ENCODE data around the gene IL7R.
"Not testable (repeated sequence)": the region's sequence is repeated elsewhere in the genome, so short reads cannot be mapped to it uniquely, and the experiment has no call there.

IL7R gene

DNA sequence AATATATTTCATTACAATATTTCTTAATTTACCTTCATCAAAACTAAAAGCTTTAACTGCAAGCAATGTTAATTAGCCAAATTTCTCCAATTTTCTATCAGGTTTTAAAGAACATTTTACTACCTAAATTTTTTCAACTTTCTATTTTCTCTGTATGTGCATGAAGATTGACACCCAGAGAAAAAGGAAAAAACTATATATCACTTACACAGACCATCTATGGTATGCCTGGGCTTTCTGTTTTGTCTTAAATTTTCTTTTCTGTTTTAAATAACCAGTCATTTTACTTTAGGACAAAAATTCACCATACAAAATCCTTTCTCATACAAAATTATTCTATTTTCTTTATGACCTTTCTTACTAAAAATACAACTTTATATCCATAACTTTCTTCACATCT lies 13.8 kb upstream of the IL7R start:
- no peak for DNase-seq

DNA sequence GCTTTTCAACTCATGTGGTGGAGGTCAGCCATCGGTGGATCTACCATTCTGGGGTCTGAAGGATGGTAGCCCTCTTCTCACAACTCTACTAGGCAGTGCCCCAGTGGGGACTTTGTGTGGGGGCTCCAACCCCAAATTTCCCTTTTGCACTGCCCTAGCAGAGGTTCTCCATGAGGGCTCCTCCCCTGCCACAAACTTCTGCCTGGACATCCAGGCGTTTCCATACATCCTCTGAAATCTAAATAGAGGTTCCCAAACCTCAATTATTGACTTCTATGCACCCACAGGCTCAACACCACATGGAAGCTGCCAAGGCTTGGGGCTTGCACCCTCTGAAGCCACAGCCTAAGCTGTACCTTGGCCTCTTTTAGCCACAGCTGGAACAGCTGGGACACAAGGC lies 11.2 kb upstream of the IL7R start:
- DNase-seq, result not testable (repeated sequence)

DNA sequence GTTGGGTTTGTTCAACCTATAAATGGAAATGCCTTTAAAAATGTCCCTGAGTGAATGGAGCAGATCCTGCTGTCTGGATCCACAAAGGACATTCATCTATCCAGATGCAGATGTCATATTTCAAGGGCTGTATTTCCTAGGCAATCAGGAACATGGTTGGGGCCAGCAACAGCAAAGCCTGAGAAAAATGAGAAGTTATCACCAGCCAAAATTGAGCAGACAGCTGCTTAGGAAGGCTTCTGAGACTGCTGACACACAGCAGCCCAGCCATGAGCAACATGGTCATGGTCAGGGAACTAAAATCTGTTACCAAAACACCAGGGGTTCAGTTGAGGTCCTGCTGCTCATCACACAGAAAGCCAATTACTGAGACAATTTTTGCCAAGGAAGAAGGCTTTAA lies 9.2 kb upstream of the IL7R start:
- no peak for DNase-seq

DNA sequence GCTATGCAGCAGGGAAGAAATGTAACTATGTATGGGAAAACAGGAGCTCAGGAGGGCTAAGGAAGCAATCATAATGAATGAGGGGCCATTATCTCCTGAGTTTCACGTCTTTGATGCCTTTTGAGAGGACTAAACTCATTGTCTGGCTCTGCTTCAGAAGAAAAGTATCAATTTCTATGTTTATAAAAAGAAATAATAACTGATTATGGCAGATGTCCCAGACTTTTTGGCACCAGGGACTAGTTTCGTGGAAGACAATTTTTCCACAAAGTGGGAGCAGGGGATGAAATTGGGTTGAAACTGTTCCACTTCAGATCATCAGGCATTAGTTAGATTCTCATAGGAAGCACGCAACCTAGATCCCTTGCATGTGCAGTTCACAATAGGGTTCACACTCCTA lies 8.7 kb upstream of the IL7R start:
- DNase-seq, result no peak

DNA sequence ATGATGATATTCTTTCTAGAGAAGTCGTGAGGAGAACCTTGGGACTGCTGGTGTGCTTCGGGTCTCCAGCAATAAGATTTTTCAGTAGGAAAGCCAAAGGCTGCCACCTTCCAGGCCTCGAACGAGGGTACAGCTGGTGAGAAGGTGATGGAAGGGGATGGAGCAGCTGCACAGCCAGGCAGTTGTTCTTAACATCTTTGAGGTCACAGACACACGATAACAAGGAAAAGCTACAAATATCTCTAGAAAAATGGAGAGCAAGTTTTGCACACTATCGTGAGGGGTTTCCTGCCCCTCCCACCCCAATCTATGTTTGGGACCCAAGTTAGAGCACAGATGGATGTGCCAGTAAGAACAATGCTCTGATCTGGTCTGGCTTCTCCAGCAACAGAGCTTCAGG lies 6.8 kb upstream of the IL7R start:
- DNase-seq, result no peak

DNA sequence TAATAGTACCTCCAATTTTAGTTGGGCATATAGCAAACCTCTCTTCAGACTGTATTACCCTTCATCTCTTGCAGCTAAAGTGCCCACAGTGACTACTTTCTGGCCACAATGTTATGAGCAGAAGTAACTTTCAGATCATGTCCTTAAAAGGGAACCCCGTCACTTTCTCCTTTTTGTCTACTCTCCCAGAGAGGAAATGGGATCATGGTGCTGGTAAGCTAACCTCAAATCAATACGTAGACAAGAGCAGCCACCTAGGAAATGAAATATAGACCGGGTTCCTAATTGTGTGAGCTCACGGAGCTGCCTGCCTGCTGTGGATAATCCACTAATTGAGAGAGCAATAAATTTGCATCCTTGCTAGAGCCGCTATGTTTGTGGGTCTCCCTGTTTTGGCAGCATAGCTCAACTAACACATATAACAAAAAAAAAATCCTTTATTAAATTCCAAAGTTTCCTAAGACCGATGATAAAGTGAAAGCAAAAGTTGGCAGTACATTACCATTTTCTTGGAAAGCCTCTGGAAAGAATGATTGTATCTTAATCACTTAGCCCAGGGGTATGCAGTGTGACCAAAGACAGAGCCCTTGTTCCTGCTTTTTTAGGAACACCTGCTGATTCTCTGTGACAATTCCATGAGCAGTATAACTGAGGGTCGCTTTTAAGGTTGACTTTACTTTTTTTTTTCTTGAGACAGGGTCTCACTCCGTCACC lies 5.6 kb upstream of the IL7R start:
- no peak for DNase-seq

DNA sequence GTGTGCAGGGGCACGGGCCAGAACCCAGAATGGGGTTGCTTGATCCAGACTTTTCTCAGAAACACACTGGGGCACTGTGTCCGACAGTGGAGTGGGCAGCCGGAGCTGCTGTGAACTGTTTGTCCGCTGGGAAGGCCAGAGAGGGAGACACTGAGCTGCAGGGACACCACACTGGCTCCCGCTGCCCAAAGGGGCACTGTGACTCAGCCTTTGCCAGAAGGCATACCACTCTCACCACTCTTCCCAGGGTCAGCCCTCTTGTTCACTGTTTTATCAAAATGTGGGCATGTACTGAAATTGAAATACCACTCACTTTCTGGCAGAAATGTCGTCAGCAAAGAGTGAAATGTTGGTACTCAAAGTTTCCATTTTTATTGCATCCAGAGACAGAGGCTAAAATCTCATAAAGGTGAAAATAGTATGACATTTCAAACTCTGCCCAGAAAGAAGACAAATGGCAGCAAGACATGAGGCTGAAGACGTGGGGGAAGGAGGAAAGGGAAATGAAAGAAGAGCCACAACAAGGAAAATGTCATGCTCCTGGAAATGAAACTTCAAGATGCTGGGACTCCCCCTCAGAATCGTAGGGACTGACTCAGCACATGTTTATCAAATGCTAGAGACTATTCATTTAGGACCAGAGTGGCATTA lies 4.5 kb upstream of the IL7R start:
- no peak for DNase-seq

DNA sequence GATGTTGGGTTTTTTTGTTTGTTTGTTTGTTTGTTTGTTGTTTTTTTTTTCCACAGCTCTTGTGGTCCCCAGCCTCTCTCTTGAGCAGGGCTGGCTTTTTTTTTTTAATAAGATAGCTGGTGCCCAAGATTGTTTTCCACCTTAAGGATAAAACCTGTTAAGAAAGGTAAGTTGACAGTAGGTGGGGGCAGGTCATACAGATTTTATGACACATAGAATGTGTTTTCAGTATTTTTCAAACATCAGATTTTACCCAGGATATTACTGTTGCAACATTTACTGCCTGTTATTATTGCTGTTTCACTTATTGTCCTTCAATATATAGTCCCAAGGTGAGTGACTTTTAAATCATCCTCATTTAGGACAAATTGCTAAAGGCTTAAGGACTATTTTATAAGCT lies 3.9 kb upstream of the IL7R start:
- DNase-seq, result no peak

DNA sequence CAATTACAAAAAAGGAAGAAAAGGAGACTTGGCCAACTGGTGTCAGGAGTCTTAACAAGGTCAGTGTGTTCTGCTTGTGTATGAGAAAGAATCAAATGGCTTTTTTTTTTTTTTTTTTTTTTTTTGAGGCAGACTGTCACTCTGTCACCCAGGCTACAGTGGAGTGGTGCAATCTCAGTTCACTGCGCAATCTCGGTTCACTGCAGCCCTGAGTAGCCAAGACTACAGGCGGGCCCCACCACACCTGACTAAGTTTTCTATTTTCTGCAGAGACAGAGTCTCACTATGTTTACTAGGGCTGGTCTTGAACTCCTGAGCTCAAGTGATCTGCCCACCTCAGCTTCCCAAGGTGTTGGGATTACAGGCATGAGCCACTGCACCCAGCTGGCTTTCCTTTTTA lies 3.1 kb upstream of the IL7R start:
- no peak for DNase-seq

DNA sequence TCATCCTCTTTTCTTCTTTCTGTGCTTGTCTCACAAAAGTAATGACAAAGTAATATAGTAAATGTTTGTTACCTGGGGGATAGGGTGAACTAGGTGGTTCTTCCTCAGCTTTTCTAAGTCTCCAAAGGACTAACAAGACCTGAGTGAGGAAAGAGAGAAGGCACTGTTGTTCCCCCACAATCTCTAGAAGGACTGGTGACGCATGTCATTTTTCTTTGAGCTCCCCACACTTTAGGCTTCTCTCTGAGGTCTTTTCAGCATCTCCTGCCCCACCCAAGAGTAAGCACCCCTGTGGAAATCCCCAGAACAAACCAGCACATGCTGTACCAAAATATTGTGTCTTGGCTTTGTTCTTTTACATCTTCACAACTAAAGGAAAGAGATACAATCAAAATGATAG lies 2.4 kb upstream of the IL7R start:
- DNase-seq, result no peak

DNA sequence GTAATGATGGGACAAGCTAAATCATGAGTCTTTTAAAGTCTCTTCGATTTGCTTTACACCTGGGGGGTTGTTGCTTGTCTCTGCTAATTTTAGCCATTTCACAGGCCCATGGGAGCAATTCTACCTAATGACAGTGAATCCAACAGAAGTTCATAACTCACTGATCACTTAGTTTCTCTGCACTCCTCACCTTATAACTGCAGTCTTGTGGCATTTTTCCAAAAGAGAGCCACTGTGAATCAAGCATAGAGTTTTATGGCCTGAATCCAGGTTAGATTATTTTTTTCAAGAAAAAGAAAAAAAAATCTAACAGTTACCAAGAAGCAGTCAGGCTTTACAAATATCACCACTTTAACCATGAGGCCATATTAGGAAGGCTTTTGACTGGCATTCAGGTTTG lies 1.5 kb upstream of the IL7R start:
- no peak for DNase-seq

DNA sequence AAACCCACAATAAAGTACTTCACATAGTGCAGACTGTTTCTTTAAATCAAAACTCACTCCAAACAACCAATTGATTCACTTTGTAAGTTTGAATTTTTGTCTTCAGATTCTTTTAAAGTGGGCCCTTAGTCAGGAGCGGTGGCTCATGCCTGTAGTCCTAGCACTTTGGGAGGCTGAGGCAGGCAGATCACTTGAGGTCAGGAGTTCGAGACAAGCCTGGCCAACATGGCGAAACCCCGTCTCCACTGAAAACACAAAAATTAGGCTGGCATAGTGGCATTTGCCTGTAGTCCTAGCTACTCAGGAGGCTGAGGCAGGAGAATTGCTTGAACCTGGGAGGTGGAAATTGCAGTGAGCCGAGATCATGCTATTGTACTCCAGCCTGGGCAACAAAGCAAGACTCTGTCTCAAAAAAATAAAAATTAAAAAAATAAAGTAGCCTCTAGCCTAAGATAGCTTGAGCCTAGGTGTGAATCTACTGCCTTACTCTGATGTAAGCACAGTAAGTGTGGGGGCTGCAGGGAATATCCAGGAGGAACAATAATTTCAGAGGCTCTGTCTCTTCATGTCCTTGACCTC lies 416 bp upstream of the IL7R start:
- not testable (repeated sequence) for DNase-seq

DNA sequence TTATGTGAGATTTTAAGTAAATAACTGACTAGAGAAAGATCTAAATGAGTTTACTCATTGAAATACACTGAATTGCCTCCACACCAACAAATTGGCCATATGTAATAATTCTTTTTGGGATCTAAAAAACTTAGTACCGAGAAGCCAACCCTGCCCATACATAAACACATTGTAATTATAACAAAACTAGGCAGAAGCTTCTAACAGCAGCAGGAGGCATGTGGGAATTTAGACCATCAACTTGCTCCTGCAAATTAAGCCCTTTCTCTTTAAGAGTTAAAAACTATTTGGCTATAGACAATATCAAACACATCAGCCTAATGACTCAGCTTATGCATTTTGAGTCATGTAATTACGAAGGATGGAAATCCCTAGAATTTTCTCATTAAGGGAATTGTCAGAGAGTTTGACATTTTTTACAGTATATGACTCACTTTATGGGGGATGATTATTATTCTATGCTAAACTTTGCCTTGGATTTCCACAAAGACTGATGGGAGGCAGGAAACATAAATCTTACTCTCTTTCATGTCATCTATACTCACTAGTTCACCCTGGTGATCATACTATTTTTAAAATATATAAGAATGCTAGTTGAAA lies 1.0 kb downstream of the IL7R start:
- no peak for DNase-seq

DNA sequence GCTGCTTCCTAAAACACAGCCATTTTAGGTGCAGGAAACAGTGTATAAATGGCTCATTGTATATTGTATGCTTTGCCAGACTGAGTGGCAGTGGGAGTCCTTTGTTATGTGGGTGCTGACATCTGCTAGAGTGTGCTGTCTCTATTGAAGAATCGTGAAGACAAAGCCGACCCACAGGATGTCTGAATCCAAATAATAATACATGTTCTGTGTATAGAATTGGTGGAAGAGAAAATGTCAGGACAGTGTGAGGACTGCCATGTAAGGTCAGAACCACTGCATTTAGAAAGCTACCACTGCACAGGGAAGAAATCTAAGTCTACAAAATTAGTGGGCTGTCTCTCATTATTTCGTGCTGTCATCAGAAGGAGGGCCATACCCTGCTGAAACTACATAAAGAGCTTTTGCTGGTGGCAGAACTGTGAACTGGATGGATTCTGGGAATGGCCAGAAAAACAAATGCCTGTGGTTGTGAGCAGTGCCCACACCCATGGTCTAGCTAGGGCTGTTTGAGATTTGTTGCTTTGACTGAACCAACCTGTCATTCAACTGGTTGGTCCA lies 2.5 kb downstream of the IL7R start:
- DNase-seq, result peak; percentile 50

DNA sequence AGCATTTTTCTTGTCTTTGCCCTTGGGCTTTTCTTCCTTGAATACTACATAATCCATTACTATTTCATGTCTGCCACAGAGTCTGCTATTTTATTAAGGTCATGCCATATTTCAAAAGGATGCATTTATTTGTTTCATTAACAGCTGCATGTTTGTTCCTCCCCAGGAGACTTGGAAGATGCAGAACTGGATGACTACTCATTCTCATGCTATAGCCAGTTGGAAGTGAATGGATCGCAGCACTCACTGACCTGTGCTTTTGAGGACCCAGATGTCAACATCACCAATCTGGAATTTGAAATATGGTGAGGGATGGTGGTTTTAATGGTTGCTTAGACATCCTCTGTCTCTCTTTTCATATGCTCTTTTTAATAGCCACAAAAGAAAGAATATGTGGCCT lies 4.0 kb downstream of the IL7R start:
- no peak for DNase-seq

DNA sequence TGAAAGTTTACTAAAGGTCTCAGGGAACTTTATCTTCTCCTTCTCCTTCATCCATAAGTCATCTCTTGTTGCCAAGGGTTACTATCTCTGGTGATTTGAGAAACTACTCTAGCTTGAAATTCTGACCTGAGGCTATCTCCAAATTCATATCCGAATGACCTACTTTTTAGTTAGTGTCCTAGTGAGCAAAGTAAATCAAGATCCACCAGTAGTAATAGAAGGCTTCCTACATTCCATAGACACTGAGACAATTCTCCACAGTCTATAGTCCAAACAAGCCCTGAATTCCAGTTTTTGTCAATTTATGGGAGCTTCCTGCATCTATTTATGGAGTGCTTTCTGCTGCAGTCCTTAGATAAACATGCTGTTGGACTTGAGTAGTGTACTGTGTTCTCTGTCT lies 5.0 kb downstream of the IL7R start:
- DNase-seq, result no peak

DNA sequence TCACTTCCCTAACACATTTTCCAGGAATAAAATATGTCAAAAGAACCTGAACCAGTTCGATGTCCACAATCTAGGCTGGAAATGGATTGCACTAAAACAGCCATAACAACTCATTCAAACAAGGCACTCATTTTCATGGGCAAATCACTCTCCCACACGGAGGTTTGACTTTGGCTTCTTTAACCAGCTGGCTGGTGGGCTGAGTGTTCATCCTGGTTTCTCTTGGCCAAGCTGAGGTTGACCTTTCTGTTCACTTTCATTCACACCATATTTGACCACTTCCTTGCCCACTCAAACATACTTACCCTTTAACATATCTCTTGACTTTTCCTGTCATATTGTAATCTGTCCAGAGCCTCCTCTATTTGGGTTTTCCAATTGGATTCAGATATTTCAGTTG lies 5.4 kb downstream of the IL7R start:
- DNase-seq, result no peak

DNA sequence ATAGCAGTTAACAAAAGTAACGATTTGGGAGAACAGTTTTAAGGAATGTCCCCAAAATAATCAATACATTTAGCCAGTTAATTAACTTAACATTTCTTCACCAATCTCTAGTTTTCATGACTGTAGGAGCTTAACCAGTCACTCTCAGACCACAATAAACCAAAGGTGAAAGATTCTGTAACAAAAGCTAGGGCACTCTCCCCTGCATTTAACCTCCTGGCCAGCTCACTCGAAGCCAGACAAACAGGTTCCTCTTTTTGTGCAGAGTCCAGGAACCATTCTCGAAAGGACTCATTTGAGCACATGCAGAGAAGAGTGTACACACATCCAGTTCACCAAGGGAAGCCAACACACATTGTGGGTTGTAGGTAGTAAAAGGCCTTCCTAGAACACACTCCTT lies 6.5 kb downstream of the IL7R start:
- no peak for DNase-seq

DNA sequence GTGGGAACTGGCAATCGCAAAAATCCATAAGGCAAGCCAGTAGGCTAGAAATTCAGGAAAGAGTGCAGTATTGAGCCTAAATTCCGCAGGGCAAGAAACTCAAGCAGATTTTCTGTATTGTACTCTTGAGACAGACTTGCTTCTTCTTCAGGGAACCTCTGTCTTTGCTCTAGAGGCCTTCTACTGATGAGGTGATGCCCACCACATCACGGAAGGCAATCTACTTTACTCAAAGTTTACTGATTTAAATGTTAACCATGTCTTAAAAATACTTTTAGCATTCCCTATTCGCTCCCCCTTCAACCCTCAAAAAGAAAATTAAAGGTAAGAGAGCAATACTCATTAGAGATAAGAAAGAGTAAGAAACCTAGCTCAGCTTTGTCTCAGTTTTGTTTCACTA lies 11.3 kb downstream of the IL7R start:
- DNase-seq, result no peak

DNA sequence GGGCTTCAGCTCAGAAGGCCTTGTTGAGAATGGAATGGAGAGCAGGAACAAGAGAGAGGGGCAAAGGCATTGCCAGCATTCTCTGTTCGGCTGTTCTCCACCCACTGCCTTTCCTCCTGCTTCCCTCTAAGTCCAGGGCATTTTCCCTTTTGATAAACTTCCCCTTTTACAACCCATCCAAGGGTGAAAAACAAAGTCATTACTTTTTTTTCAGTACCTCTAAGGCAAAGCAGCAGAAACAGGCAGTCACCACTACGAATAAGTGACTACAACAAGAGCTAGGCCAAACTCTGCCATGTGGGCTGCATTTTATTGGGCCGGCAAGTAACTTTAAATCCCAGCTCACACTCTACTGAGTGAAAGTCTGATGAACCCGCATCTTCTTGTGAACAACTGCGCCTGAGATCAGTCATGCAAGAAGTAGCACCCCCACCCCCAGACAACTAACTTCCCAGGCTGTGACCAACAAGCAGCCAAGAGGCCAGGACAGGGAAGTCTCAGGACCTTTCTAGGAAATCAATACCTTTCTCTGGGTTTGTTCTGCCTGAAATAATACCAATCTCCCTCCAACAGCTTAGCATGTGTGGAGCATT lies 13.1 kb downstream of the IL7R start:
- DNase-seq, result no peak

DNA sequence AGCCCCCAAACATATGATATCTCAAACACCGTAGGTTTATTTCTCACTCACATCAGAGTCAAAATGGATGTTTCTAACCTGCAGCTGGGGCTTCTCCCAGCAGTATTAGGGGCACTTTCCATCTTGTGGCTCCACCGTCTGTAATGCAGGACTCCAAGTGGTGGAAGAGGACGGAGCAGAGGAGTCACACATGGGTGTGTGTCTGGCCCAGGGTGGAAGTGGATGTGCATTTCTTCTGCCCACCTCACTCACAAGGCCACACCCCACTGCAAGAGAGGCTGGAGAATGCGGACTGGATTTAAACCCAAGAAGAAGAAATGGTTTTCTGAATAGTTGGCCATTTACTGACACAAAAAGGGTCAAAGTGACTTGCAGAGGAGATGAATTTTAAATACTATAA lies 13.9 kb downstream of the IL7R start:
- DNase-seq, result no peak

DNA sequence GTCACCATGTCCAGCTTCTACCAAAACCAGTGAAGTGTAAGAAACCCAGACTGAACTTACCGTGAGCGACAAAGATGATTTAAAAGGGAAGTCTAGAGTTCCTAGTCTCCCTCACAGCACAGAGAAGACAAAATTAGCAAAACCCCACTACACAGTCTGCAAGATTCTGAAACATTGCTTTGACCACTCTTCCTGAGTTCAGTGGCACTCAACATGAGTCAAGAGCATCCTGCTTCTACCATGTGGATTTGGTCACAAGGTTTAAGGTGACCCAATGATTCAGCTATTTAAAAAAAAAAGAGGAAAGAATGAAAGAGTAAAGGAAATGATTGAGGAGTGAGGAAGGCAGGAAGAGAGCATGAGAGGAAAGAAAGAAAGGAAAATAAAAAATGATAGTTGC lies 19.8 kb downstream of the IL7R start:
- no peak for DNase-seq

DNA sequence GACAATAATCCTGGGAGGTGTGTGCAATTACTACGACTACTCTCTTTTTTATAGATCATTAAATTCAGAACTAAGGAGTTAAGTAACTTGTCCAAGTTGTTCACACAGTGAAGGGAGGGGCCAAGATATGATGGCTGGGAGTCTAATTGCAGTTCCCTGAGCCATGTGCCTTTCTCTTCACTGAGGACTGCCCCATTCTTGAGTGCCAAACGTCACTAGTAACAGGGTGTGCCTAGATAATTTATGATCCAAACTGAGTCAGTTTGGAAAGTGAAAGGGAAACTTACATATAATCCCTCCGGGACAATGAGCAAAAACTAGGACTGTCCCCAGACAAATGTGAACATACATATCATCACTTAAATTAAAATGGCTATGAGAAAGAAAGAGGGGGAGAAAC lies 20.2 kb downstream of the IL7R start:
- no peak for DNase-seq

DNA sequence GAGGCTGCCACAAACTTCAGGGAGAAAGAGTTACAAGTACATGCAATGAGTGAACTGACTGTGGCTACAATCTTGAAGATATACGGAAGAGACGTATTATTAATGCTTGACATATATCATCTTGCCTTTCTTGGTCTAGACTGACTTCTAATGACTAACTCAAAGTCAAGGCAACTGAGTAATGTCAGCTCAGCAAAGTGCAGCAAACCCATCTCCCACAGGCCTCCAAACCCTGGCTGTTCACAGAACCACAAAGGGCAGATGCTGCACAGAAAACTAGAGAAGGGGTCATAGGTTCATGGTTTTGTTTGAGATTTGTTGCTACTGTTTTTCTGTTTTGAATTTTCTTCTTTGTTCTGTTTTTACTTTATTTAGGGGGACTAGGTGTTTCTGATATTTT lies 21.0 kb downstream of the IL7R start:
- DNase-seq, result no peak
